GM12892 (cell line): ENCODE data around the gene SEMA3A.

Experiments used
- DNase-seq: peaks from one replicate; pipeline ENCODE4 v3.0.0; 2011; ENCODE audit not compliant: insufficient read length
- FAIRE-seq: peaks from 2 replicates; lab custom pipeline; 2011; peaks lifted over from hg19 to GRCh38; lab: Jason Lieb, UNC
- POLR2A ChIP-seq: IDR thresholded peaks from 2 replicates; pipeline ENCODE4 v1.6.1; 2011; ENCODE audit warnings: low read depth, low read length, control low read depth
- POLR2AphosphoS5 ChIP-seq: IDR thresholded peaks from 2 replicates; pipeline ENCODE4 v1.6.1; 2011; ENCODE audit warnings: low read depth, low read length, control low read depth
- TAF1 ChIP-seq: IDR thresholded peaks from 2 replicates; pipeline ENCODE4 v1.6.1; 2011; ENCODE audit warnings: low read depth, mild to moderate bottlenecking, control low read depth, low read length, borderline replicate concordance

Gene SEMA3A

GRCh38 chr7:84102213-84102612, 92.4 kb downstream of the SEMA3A start:
- no peak for TF ChIP-seq POLR2AphosphoS5
- TF ChIP-seq TAF1, result no peak
- no peak for DNase-seq
- FAIRE-seq, result no peak

DNA sequence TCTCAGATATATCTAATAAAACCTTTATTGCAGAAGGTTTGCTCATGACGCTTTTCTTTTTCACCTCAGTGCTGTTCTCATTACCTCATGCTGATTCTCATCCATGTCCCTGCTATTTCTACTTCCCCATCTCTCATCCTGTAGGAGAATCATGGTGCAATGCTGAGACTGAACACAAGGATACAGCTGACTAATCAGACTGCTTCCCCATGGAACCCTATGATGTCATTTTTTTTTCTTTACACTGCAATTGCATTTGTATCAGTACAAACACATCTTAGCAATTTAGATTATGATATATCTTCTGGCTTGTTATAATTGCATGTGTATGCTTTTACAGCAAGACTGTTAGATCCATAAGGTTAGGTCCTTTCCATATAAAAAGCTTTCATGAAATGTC, 93.7 kb downstream of the SEMA3A start:
- FAIRE-seq, result no peak
- DNase-seq, result no peak
- TF ChIP-seq POLR2A (no peak), TAF1 (no peak), POLR2AphosphoS5 (no peak)

DNA sequence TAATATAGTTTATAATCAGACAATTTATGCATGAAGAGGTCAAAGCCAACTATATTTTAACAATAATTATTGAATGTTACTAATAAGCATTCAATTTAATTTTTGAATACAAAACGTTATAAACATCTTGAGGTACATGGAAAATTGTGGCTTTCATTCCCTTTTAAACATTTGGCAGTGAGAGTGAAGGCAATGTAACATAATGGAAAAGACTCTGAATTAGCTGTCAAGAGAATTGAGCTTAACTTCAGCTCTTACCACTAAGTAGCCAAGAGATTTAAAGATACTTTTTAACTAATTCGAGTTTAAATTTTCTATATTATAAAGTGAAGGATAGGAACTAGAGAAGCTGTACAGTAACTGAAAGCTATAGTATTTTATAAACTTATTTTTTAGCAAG, 98.6 kb downstream of the SEMA3A start:
- TF ChIP-seq POLR2A (no peak), POLR2AphosphoS5 (no peak), TAF1 (no peak)
- no peak for DNase-seq
- no peak for FAIRE-seq

GRCh38 chr7:84092207-84092606, 102.4 kb downstream of the SEMA3A start:
- DNase-seq, result no peak
- TF ChIP-seq POLR2A (no peak), POLR2AphosphoS5 (no peak), TAF1 (no peak)
- no peak for FAIRE-seq

DNA sequence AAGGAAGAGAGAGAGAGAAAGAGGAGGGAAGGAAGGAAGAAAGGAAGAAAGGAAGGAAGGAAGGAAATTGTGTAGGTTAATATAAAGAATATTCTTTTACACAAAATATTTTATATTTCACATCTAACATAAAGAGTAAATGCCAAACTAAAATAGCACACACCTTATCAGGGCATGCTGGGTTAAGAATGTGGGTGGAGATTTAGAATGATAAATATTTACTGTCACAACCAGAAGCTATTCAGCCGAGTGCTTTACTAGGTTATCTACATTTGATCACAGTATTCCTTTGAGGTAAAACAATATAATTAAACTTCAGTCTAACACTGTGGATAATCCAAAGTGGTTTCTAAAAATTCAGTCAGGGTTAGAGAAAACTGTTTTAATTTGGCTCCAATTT, 103.3 kb downstream of the SEMA3A start:
- FAIRE-seq (no peak), DNase-seq (no peak)

DNA sequence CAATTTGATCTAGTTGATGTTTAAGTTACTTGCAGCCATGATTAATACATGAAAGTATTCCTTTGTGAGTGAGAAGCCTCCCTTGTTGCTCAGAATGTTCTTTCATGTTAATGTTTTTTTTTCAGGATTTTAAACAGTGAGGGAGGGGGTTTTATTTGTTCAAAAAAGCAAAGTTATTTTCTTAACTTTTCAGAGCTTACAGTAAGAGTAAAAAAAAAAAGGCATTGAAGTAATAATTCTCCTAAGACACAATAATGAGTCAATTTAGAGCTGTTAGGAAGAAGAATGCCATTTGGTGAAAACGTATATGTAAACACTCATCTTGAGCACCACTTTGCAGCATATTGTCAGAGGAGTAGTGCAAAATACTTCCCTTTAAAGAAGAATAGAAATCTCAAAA, 105.8 kb downstream of the SEMA3A start:
- TF ChIP-seq POLR2AphosphoS5 (no peak), TAF1 (no peak), POLR2A (no peak)
- FAIRE-seq, result no peak
- DNase-seq, result no peak

More for the DNA sequence above, 103.3 kb downstream of the SEMA3A start:
- TF ChIP-seq POLR2A (no peak), POLR2AphosphoS5 (no peak), TAF1 (no peak)

GRCh38 chr7:84085998-84086397, 108.6 kb downstream of the SEMA3A start:
- FAIRE-seq (no peak), DNase-seq (no peak)
- TF ChIP-seq TAF1 (no peak), POLR2AphosphoS5 (no peak), POLR2A (no peak)

DNA sequence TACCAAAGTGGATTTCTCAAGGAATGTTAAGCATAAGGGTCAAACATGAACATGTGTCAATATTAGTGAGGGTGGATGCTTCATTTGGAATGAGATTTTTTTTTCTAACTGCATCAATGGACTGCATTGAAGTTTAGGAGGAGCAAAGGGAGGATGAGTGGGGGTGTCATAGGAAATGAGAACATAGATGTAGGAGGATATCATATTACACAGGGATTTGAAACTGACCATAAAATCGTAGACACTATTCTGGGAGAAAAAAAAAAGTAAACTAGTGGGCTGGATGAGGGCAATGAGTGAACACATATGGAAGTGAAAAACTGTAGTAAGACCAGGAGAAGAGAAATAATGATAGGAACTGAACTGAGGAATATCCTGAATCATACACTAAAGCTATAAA, 109.4 kb downstream of the SEMA3A start:
- no peak for DNase-seq
- TF ChIP-seq TAF1 (no peak), POLR2A (no peak), POLR2AphosphoS5 (no peak)

DNA sequence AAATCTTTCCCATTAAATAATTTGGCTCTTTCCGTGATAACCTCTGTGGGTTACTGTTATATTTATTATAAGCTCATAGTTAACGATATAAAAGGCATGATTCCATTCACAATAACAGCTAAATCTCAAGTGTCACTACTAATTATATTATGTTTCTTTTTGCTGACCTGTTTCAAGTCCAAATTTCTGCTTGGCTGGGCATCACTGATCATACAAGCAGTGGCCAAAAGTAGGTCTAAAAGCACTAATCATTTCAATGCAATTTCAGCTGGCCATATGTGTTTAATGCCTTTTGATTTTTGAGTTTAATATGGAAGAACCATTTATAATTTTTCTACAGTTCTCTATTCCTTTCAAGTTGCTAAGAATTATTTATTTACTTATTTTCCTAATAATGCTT, 110.7 kb downstream of the SEMA3A start:
- DNase-seq, result no peak
- no peak for FAIRE-seq
- no peak for TF ChIP-seq TAF1
- no peak for TF ChIP-seq POLR2AphosphoS5
- no peak for TF ChIP-seq POLR2A

More for the DNA sequence above, 109.4 kb downstream of the SEMA3A start:
- FAIRE-seq, result no peak

DNA sequence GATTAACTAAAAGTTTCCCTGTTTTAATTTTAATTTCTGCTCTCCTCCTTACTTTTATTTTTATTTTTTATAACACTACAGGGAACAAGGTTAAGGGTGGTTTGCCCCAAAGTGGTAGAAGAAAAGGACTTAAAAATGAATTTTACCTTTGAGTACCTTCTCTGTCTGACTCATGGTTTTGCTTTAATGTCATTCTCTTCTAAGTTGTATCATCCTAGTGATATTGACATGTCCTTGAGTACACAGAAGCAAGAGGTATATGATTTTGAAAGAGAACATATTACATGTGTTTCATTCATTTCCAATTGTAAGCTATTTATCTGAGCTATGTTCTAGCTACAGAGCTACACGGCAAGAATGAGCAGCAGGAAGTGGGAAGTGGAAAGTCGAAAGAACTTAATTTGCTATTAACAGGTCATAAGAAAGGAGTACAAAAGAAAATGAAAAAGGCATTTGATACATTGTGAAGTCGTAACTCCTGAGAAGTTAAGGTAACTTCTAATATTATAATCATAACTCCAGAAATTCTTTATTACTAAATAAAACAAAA, 112.5 kb downstream of the SEMA3A start:
- TF ChIP-seq TAF1 (no peak), POLR2A (no peak), POLR2AphosphoS5 (no peak)
- no peak for DNase-seq

GRCh38 chr7:84077336-84077735, 117.3 kb downstream of the SEMA3A start:
- DNase-seq (no peak), FAIRE-seq (no peak)
- TF ChIP-seq TAF1, result no peak

More for the DNA sequence above, 112.5 kb downstream of the SEMA3A start:
- no peak for FAIRE-seq

DNA sequence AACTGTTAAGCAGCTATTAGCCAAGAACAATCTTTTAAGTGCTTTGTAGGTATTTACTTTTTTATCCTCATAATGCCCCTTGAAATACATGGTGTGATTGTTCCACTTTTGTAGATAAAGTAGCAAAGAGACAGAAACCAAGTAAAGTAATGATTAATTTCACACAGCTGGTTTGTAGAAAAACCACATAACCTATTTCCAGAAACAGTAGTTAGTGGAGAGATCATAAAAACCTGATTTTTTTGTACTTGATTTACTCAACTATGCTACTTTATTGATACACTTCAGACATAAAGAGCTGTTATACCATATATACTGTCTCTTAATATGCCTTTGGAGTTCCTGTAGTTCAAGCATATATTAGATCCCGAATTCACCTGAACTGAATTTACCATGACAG, 118.4 kb downstream of the SEMA3A start:
- DNase-seq (no peak), FAIRE-seq (no peak)
- TF ChIP-seq TAF1, result no peak
- no peak for TF ChIP-seq POLR2AphosphoS5
- TF ChIP-seq POLR2A, result no peak

DNA sequence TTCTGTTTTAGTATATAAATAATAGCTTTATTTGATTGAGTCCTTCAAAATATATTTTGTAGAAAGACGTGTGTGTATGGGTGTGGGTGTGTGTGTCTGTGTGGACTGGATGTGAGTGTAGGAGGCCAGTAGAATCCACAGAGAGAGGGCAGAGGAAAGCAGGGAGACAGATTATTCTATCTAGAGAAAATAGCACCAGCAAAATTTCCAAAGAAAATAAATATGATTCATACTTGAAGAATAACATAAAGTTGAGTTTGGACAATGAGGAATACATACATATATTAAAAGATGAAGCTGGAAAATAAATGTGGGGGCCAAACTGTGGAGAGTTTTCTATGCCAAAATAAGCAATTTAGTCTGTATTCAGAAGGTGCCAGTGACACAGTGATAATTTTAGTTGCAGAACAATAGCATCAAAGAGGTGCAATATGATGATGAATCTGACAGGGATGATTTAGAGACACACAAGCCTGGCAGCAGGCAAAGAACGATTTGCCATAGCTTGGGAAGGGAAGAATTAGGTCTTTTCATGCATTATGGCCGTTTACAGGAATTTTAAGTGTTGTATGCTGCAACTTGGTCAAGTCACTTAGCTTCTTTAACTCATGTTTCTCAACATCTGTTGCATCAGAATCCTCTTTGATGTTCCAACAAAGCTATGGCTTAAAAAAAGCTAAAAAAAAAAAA, 121.3 kb downstream of the SEMA3A start:
- TF ChIP-seq TAF1, result no peak
- FAIRE-seq (no peak), DNase-seq (no peak)
